ENCODE data around the gene PDE1A. TPM values are rescaled to one million over a fixed set of nuclear protein-coding genes. Genes with fewer than 3 reads are reported as not detected.
A peak's percentile ranks its signal among the peaks of the same experiment; 100 is the strongest.
"Not testable (repeated sequence)": the region's sequence is repeated elsewhere in the genome, so short reads cannot be mapped to it uniquely, and the experiment has no call there.

The PDE1A gene
- total RNA-seq, 1 donor from 2014 or later = 27.8 TPM

GRCh38 chr2:182283512-182283911 lies 143.3 kb downstream of the PDE1A start:
- Mint-ChIP-seq H3K27me3 (ENCODE audit: low read depth) (no peaks in the 10 kb centered on the region), H3K4me3 (no peak overlapping the region)

GRCh38 chr2:182281276-182281675 lies 145.6 kb downstream of the PDE1A start:
- no peak for DNase-seq (ENCODE audit: low read depth, low spot score)
- Mint-ChIP-seq H3K27me3 (ENCODE audit: low read depth) (no peaks in the 10 kb centered on the region), H3K4me3 (peak overlapping the region; percentile 14), H3K36me3 (ENCODE audit: low read depth) (peaks cover 18% of the 10 kb centered on the region), H3K9me3 (peaks cover 13% of the 10 kb centered on the region), H3K27ac (ENCODE audit: unreplicated experiment) (peak overlapping the region; percentile 95), H3K4me1 (peaks cover 39% of the 10 kb centered on the region)
- no peak for TF ChIP-seq CTCF (conservative IDR thresholded peaks at IDR 0.05)

More at GRCh38 chr2:182283512-182283911, 143.3 kb downstream of the PDE1A start:
- peaks cover 4% of the 10 kb centered on the region for H3K36me3 Mint-ChIP-seq (ENCODE audit: low read depth)
- H3K9me3 Mint-ChIP-seq = peaks cover under 1% of the 10 kb centered on the region
- no peak for TF ChIP-seq CTCF (conservative IDR thresholded peaks at IDR 0.05)
- peaks cover 39% of the 10 kb centered on the region for H3K4me1 Mint-ChIP-seq
- H3K27ac Mint-ChIP-seq (ENCODE audit: unreplicated experiment) = peak overlapping the region; percentile 59
- DNase-seq (ENCODE audit: low read depth, low spot score) = no peak

- Mint-ChIP-seq H3K27ac (ENCODE audit: unreplicated experiment) (peak overlapping the region; percentile 44), H3K9me3 (peaks cover 19% of the 10 kb centered on the region)
Observed at GRCh38 chr2:182280118-182280517, 146.7 kb downstream of the PDE1A start.

GRCh38 chr2:182276662-182277061 lies 150.2 kb downstream of the PDE1A start:
- H3K36me3 Mint-ChIP-seq (ENCODE audit: low read depth) = peaks cover 28% of the 10 kb centered on the region
- DNase-seq (ENCODE audit: low read depth, low spot score); H3K4me3 Mint-ChIP-seq; H3K27ac Mint-ChIP-seq (ENCODE audit: unreplicated experiment); H3K27me3 Mint-ChIP-seq (ENCODE audit: low read depth): not testable (repeated sequence)
- peaks cover 19% of the 10 kb centered on the region for H3K9me3 Mint-ChIP-seq
- H3K4me1 Mint-ChIP-seq = peaks cover 15% of the 10 kb centered on the region

More at GRCh38 chr2:182280118-182280517, 146.7 kb downstream of the PDE1A start:
- no peak for TF ChIP-seq CTCF (conservative IDR thresholded peaks at IDR 0.05)
- Mint-ChIP-seq H3K4me3 (no peak overlapping the region), H3K27me3 (ENCODE audit: low read depth) (no peaks in the 10 kb centered on the region), H3K36me3 (ENCODE audit: low read depth) (peaks cover 23% of the 10 kb centered on the region), H3K4me1 (peaks cover 35% of the 10 kb centered on the region)
- no peak for DNase-seq (ENCODE audit: low read depth, low spot score)

- Mint-ChIP-seq H3K9me3 (no peaks in the 10 kb centered on the region), H3K27me3 (ENCODE audit: low read depth) (no peaks in the 10 kb centered on the region), H3K4me1 (no peaks in the 10 kb centered on the region), H3K36me3 (ENCODE audit: low read depth) (no peaks in the 10 kb centered on the region), H3K27ac (ENCODE audit: unreplicated experiment) (no peak overlapping the region), H3K4me3 (no peak overlapping the region)
- DNase-seq (ENCODE audit: low read depth, low spot score) = no peak
- TF ChIP-seq CTCF (conservative IDR thresholded peaks at IDR 0.05) = no peak
Observed at GRCh38 chr2:182267971-182268370, 158.9 kb downstream of the PDE1A start.

- Mint-ChIP-seq H3K27ac (ENCODE audit: unreplicated experiment) (no peak overlapping the region), H3K9me3 (no peaks in the 10 kb centered on the region), H3K4me1 (no peaks in the 10 kb centered on the region), H3K36me3 (ENCODE audit: low read depth) (no peaks in the 10 kb centered on the region), H3K27me3 (ENCODE audit: low read depth) (no peaks in the 10 kb centered on the region), H3K4me3 (no peak overlapping the region)
- TF ChIP-seq CTCF (conservative IDR thresholded peaks at IDR 0.05) = no peak
- DNase-seq (ENCODE audit: low read depth, low spot score) = no peak
Observed at GRCh38 chr2:182266909-182267308, 159.9 kb downstream of the PDE1A start.

All from neural crest cell (in vitro differentiated cells).